Fibroblast of skin of left biceps (primary cell): ENCODE measurements around the gene DPF3.

Source experiments
- DNase-seq, 2 experiments: peaks; one replicate each; pipeline ENCODE4 v3.0.0-alpha.2; 2013; ENCODE audit warnings: low read depth in 2 of 2

DPF3 gene

DNA sequence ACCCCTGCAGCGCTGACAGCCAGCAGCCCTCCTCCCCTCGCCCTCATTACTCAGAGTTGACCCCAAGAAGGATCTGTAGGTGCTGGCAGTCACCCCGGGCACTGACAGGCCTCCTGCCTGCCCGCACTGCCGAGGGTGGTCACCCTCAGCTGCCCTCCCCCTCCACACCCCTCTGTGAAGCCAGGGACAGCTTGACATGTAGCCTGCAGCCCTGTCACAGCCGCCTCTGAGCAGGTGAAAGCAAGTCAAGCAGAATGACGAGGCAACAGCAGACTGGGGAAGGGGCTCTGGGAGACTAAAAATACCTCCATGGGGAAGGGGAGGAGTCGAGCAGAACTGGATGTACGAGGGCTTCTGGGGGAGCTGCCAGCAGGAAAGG lies 178.1 kb downstream of the DPF3 start:
- no peak for DNase-seq

DNA sequence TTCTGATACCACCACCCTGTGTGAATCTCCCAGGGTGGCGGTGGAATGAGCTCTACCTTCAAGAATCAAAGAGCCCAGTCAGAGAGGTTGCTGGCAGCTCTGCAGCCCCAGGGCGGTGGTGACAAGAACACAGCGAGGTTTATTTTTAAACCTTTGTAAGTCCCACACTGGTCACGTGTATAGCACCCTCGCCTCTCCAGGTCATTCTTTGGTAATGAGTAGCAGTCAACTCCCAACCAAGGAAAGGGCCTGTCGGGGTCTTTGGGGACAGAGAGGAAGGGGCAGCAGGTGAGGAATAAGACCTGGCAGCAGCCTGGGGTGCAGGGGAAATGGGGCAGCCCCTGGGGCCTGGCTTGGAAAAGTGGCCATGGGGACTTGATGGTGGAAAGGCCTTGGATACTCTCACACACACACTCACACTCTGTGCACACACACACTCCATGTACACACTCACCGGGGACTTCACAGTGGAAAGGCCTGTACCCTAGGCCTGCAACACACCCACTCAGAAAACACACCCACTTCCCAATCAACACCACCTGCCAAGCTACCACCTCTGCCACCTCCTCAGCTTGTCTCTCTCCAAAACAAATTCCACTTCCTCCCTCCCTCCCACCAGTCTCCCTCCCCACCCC lies 178.6 kb downstream of the DPF3 start:
- DNase-seq, result no peak

DNA sequence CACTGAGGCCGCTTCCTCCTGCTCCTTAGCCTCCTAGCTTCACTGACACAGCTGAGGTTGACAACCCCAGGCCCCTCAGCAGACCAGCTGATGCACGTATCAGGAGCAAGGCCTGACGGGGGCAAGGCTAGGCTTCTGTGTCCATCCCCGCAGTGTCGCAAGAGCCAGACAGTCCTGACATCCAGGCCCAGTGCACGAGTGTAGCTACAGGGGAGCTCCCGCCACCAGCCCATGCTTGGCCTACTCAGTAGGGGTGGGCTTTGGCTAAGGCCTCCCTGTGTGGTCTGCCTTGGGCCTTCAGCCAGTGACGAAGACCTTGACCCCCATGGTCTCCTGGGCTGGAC lies 179.1 kb downstream of the DPF3 start:
- DNase-seq, result no peak

- no peak for DNase-seq
Measured at GRCh38 chr14:72714094-72714493, 179.8 kb downstream of the DPF3 start.

- DNase-seq, result no peak
Measured at GRCh38 chr14:72711936-72712335, 182.0 kb downstream of the DPF3 start.

- DNase-seq, result peak; percentile 23 to 32
Measured at GRCh38 chr14:72709916-72710611, 183.8 kb downstream of the DPF3 start.

DNA sequence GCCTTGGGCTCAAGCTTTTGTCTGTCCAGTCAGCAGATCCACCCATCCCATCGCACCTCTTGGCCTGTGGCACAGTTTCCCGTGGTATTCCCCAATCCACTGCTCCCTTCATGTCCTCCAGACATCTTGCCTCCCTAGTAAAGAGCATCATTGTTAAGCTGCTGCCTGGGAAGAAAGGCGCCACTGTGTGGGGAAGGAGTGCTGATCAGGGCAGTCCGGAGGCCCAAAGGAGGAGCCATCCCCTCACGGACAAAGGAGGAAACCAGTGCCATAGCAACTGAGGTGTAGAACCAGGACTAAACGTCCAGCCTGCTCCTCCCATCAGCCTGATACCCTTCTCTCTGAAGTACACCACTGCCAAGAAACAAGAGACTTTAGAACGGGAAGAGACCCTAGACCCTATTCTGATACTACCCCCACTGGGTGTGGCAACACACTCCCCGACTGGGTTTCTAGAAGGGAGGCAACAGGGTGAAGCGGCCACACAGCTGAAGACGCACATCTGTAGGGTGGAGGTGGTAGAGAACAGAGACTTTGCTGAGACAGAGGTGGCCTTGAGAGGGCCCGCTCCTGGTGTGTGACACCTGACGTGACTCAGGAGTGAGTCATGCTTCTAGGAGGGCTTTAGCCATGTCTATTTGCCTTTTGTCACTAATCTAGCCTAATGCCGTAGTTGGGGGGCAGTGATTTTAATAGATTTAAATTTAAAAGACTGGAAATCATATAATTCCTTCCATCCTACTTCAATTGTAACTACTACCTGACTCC lies 185.0 kb downstream of the DPF3 start:
- DNase-seq, result no peak

DNA sequence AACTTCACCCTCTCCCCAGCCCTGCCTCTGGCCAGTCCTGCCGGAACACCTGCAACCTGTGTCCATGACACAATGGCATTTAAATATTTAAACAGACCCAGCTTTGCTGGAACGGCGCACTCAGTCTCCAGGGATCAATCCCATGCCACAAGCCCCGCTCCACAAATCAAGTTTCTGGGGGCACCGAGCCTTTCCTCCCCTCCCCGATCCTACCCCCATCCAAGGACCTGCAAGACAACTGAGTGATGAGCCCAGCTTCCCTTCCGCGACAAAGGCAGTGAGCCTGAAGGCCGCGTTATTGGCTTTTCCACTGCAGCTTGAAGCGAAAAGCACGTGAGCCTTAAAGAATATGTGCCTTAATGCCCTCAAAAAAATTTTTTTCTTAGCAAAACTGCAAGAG lies 185.7 kb downstream of the DPF3 start:
- no peak for DNase-seq

- DNase-seq, result no peak
Measured at GRCh38 chr14:72706485-72706884, 187.4 kb downstream of the DPF3 start.

GRCh38 chr14:72704502-72704901 lies 189.4 kb downstream of the DPF3 start:
- no peak for DNase-seq

DNA sequence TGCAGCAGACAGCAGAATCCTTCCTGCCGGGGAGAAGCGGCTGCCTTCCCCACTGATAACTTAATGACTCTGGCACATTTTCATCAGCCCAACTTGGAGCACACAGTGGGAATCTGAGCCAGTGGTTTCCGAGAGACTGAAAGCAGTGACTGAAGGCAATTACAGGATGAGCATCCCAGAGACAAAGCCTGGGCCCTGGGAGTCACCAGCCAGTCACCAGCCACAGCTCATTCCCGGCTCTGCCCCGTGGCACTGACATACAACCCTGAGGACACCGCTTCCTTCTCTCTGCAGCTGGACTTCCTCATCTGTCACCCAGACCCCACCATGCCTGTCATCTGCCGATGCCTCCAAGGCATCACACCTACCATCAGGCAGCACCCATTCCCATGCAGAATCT lies 192.3 kb downstream of the DPF3 start:
- no peak for DNase-seq

DNA sequence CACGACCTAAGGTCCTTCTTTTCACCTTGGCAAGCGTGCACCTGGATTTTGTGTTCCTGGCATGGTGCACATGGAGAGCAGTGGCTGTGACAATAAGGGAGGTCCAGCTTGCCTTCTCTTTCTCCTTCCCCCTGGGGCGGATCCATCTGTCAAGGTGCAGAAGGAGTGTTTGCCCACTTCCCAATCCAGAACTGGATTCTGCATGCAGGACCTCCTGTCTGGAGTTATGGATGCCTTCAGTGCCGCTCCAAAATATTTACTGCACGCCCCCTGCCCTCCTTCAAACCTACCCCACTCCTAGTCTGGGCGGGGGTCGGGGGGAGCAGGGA lies 192.7 kb downstream of the DPF3 start:
- no peak for DNase-seq

DNA sequence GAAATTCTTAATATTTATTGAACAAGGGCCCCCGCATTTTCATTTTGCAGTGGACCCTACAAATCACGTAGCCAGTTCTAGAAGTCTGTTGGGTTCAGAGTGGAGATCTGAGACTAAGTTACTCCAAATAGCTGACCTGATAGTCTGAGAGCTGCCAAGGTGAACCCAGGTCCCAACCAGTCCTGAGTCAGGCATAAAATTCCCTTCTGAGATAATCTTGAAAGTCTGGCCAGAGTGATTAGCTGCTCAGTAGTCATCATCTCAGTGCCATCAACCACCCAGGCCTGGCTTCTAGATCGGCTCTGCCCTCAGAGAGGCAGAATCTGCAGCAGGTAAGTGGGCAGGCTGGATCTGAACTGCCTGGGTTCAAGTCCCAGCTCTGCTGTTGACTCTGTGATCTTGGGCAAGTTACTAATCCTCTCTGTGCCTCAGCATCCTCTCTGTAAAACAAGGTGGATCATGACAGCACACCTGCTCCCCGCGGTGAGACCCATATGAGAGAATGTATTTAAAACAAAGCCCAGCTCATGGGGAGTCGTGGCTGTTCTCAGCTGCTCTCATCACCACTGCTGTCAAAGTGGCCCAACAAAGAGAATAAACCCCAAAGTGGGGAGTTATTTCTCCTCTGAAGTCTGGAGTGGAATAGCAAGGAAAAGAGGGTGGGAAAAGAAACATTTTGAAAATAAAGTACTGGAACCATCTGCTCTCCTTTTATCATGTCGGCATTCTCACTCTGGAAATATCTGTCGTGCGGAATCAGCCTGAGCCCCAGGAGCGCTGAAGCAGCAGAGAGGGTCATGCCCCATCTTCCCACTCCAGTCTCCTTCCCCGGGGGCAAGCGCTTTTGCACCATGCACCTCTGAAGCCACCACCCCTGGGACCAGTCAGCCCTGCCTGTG lies 193.3 kb downstream of the DPF3 start:
- no peak for DNase-seq

DNA sequence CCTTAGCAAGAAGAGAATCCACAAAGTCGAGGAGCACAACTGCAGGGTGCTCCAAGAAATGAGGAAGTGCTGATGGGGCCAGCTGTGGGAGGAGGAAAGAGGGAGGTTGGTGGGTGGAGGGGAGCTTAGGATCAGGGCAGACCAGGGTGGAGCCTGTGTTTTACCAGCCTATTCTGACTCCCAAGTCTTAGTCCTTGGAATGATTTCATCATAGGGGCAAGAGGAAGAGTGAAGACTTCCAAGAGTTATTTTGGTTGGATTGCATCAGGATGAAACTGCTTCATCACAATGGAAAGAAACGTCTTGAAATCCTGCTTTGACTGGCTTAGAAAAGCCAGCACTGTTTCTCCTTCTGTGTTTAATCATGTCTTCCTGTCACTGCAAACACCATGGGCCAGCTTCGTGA lies 194.0 kb downstream of the DPF3 start:
- DNase-seq, result peak; percentile 88

DNA sequence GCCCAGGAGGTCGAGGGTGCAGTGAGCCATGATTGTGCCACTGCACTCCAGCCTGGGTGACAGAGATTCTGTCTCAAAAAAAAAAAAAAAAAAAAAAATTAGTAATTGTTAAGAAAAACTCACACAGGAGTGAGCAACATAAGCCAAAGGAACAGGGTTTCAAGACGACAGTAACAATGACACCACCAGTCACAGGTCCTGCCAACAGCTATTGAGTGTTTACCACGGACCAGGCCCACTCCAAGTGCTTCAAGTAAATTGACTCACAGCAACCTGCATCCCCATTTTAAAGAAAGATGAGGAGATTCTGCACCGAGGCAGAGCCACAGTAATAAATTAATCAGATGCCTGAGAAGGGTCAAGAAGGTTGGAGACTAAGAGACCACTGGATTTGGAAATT lies 194.5 kb downstream of the DPF3 start:
- DNase-seq, result no peak

DNA sequence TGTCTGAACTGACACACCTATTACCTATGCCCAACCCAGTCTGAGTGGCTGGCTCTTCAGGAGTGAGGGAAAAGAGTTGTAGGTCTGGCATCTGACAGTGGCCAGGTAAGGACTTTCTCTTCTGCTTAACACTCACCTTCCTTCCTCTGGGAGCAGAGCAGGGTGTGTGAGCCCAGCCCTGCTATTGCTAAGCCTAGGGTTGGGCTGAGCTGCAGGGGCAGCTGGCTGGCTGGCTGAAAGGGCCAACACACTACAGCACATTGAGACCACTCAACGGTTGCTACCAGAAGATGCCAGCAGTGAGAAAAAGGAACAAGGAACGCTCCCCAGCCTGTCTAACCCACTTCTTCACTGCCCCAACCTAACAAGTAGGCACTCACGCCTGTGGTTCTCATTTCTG lies 201.2 kb downstream of the DPF3 start:
- no peak for DNase-seq

DNA sequence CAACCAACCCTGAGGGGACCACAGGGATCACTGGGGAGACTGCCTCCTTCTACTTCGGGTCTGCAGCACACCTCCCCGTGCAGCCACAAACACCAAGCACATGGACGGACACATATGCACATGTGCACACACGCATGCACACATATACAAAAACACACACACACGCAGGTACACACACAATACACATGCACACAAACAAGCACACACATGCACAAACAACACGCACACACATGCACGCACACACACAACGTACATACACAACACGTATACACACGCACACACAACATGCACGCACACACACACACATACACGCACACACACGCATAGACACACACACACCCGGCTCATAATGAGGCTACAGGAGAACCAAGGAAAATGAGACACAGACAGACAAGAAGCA lies 203.6 kb downstream of the DPF3 start:
- DNase-seq, result no peak

DNA sequence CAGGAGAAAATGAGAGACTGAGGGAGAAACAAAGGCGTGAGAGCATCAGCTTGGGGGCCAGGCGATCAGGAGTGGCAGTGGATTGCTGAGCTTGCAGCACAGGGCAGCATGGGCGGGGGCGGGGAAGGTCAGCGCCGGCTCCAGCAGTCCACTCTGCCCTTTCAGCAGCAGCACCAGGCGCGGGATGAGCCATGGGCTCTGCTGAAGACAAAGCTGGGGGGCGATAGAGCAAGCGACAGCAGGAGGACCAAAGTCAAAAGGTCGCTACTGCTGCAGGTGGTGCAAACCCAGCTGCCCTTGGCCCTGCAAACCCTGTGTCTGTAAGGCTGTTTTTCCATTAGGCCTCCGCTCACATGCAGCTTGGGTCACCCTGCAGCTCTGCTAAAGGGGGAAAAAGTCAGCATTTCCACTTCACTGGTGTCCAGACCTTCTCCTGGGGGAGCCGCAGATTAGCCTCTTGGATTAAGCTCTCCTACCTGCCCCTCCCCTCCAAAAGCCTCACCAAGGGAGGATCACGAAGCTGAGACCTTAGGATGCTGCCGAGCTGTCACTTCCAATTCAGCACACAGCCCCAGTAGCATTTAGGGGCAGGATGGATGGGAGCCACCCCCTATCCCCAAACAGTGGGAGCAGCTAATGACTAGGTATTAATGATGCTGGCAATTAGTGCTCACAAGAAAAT lies 204.8 kb downstream of the DPF3 start:
- DNase-seq, result no peak

DNA sequence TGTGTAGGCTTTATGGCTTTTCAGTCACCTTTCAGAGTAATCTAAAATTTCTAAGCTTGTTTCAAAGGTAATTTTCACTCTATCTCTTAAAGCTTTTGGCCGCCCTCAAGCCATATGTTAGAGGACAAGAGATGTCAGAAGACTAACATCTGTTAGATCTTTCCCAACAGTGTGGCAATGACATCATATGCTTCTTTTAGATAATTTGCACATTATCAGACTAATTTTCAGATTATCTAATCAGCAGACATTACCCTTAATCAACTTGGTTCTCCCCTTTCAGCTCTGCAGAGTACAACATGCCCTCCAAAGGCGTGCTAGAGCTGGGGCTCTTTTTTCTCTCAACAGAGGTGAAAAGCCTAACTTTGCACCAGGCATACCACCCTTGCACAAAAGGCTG lies 207.1 kb downstream of the DPF3 start:
- no peak for DNase-seq

- DNase-seq, result no peak
Measured at GRCh38 chr14:72686101-72686500, 207.8 kb downstream of the DPF3 start.

DNA sequence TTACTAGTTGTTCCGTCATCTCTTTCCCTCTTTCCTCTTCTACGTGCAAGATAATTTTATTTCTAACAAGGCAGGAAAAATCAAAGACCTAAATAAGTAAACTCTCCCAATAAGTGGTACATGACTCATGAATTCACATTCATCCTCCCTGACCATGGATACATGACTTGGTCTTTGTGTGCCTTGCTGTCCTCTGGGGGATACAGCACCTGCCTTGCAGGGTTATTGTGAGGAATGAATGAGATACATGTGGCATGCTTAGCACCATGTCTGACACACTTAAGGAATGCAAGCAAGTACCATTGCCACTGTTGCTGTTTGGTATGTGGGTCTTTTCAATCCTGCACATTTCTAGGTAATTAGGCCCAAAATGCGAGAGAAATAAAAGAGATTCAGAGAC lies 208.4 kb downstream of the DPF3 start:
- no peak for DNase-seq

DNA sequence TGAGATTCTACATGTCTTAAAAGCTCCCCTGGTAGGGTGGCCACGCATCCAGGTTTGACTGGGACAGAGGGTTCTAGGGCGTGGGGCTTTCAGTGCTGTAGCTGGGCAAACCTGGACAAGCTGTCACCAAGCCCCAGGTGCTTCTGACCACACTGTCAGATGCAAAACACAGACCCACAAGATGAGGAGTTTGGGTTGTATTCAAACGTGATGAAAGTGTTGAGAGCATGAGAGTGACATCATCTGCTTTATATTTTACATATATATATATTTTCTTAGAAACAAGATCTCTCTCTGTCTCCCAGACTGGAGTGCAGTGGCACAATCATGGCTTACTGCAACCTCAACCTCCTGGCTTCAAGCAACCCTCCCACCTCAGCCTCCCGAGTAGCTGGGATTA lies 210.1 kb downstream of the DPF3 start:
- no peak for DNase-seq
